GM19395 (cell line): ENCODE data around the gene PPT1.

ENCODE experiments used
- ATAC-seq: cut with Tn5 transposase; IDR thresholded peaks from one replicate; pipeline ENCODE4 v1.9.1; 2021; ENCODE audit warnings: mild to moderate bottlenecking, moderate library complexity; ENCODE audit not compliant: unreplicated experiment

PPT1 gene

GRCh38 chr1:40032240-40032891, 64.7 kb downstream of the PPT1 start:
- no peak for ATAC-seq

DNA sequence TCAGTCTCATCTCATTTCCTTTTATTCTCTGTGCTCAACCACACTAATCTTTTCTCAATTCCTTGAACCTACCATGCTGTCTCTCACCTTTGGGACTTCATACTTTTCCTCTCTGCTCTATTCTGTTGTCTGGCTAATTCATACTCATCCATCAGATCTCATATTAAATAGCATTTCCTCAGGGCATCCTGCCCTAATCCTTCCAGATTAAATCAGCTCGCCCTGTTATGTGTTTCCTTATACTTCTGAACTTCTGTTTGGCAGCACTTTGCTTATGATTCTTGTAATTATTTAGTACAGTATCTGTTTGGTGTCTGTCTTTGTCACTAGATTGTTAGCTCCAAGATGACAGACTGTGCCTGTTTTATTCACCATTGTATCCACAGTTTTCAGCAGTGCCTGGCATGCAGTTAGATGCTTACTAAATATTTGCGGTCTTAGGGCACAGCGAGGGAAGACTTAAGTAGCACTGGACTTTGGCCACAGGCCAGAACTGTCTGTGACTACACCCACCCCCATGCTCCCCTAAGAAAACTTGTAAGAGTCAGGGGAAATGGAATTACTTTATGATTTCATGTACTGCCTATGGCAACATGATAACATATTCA, 66.4 kb downstream of the PPT1 start:
- ATAC-seq = no peak

DNA sequence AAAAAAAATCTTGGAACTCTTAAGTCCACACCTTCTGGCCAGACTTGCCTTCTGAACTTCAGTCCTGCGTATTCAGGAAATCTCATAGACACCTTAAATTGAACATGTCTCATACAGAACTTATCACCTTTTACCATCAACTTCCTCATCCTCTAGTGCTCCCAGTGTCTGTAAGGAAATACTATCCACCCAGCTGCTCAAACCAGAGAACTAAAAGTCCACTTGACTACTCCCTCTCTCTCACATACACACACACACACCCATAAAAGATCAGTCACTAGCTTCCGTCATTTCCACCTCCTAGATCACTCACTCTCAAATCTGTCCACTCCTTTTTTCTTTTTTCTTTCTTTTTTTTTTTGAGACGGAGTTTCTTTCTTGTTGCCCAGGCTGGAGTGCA, 67.4 kb downstream of the PPT1 start:
- ATAC-seq = no peak

- ATAC-seq = no peak
Observed at GRCh38 chr1:40027647-40028046, 69.4 kb downstream of the PPT1 start.

GRCh38 chr1:40024671-40025070, 72.4 kb downstream of the PPT1 start:
- no peak for ATAC-seq

- ATAC-seq = no peak
Observed at GRCh38 chr1:40023379-40023944, 73.6 kb downstream of the PPT1 start.
